ENCODE data around the gene DEFB123. TPM values are rescaled to one million over a fixed set of nuclear protein-coding genes. Genes with fewer than 3 reads are reported as not detected.

DEFB123 gene
- total and polyA plus RNA-seq, 9 of the 15 experiments (the other 6 are each of a cell fraction or from before 2014, with no cell fraction given): not detected

GRCh38 chr20:31497838-31498540 lies 57.6 kb downstream of the DEFB123 start:
- Histone ChIP-seq H4K20me1 (replicated peaks; ENCODE audit: control insufficient read depth, insufficient read depth, low read length) (no peaks in the 10 kb centered on the region), H3K79me2 (ENCODE audit: control insufficient read depth, insufficient read depth, low read length) (no peaks in the 10 kb centered on the region), H3K4me2 (ENCODE audit: insufficient read depth, low read length) (no peak overlapping the region), H3K9me3 (replicated peaks; ENCODE audit: control insufficient read depth, insufficient read depth, low read depth, low read length) (no peaks in the 10 kb centered on the region), H3K27me3 (ENCODE audit: control insufficient read depth in 2 of 2, insufficient read depth in 2 of 2, low read length in 2 of 2) (peaks cover under 1 to 8% of the 10 kb centered on the region in 2 experiments; a peak in 2 of 5 replicates), H2AFZ (ENCODE audit: low read depth, low read length) (no peak overlapping the region), H3K4me3 (no peak overlapping the region), H3K4me1 (replicated peaks in 1 of 2; ENCODE audit: control insufficient read depth in 2 of 2, insufficient read depth in 2 of 2, low read length in 2 of 2) (peaks cover 0 to 5% of the 10 kb centered on the region in 2 experiments; a peak in 2 of 5 replicates), H3K36me3 (ENCODE audit: control insufficient read depth, insufficient read depth, low read length) (no peaks in the 10 kb centered on the region), H3K27ac (ENCODE audit: extremely low read depth, low read depth, low read length) (no peak overlapping the region), H3K9ac (ENCODE audit: insufficient read depth in 1 of 2, low read depth in 2 of 2, low read length in 2 of 2) (no peak overlapping the region), H3K9me1 (ENCODE audit: control insufficient read depth, insufficient read depth, low read length) (no peaks in the 10 kb centered on the region)
- DNase-seq (ENCODE audit: extremely low read depth in 1 of 4, low spot score in 3 of 4) (peak; percentile 38 to 76 (median 59)), ATAC-seq (no peak), FAIRE-seq (no peak)
- ChIA-PET CTCF (ENCODE audit: low intra/inter-chr PET ratio) (no interaction called here), POLR2A (no interaction called here)
- BruUV-seq (replicated peaks): no TSS peak
- intact Hi-C loops (cut with micrococcal nuclease) (no loop called here), in situ Hi-C loops (cut with MboI) (loop anchor here (10.0 kb wide), 1 partner anchor 183 kb away; no protein-coding TSS in a partner anchor)
- 4% methylated on average over 5 of the region's 6 CpGs for WGBS (ENCODE audit: insufficient coverage, low coverage, missing lambda C conversion rate)
- TF ChIP-seq MBD2 (IDR thresholded peaks at IDR 0.05; ENCODE audit: borderline replicate concordance, low read depth) (0 out of 2 replicates have a peak, but pooled peaks have one; percentile 39), CCAR2 (IDR thresholded peaks at IDR 0.05; ENCODE audit: low read depth, low read length) (no peak), STAT5A (IDR thresholded peaks at IDR 0.05; ENCODE audit: borderline replicate concordance, low read length) (no peak), ZNF449 (CRISPR knock-in tag; IDR thresholded peaks at IDR 0.05) (no peak), ZNF277 (CRISPR knock-in tag; IDR thresholded peaks at IDR 0.05; ENCODE audit: borderline replicate concordance) (no peak), CTBP1 (IDR thresholded peaks at IDR 0.05; ENCODE audit: borderline replicate concordance) (peak; percentile 67), ZNF507 (tag; conservative IDR thresholded peaks at IDR 0.05) (no peak), ZNF280B (CRISPR knock-in tag; IDR thresholded peaks at IDR 0.05) (no peak), LARP7 (IDR thresholded peaks at IDR 0.05) (no peak), MTA2 (IDR thresholded peaks at IDR 0.05; ENCODE audit: low read depth) (no peak), GTF2B (IDR thresholded peaks at IDR 0.05; ENCODE audit: extremely low read depth, insufficient read length) (no peak), RFX1 (IDR thresholded peaks at IDR 0.05) (peak; percentile 99), SRSF7 (optimal IDR thresholded peaks at IDR 0.05; ENCODE audit: low read depth, low read length) (no peak), ZNF444 (CRISPR knock-in tag; IDR thresholded peaks at IDR 0.05) (no peak), USF1 (CRISPR knock-in tag; IDR thresholded peaks at IDR 0.05) (no peak), MAX (CRISPR knock-in tag; IDR thresholded peaks at IDR 0.05) (no peak), CCNT2 (IDR thresholded peaks at IDR 0.05; ENCODE audit: borderline replicate concordance, extremely low read depth, insufficient read length, low read depth, low read length) (no peak)

All from K562 (cell line).